SKM-1 (cell line): ENCODE data around the gene TMEM231.
"Not testable (repeated sequence)": the region's sequence is repeated elsewhere in the genome, so short reads cannot be mapped to it uniquely, and the experiment has no call there.

Experiments
- DNase-seq: peaks from one replicate; lab custom pipeline; 2025; ENCODE audit not compliant: unreplicated experiment; lab: John Stamatoyannopoulos, UW

Gene TMEM231, protein sequence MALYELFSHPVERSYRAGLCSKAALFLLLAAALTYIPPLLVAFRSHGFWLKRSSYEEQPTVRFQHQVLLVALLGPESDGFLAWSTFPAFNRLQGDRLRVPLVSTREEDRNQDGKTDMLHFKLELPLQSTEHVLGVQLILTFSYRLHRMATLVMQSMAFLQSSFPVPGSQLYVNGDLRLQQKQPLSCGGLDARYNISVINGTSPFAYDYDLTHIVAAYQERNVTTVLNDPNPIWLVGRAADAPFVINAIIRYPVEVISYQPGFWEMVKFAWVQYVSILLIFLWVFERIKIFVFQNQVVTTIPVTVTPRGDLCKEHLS

DNA sequence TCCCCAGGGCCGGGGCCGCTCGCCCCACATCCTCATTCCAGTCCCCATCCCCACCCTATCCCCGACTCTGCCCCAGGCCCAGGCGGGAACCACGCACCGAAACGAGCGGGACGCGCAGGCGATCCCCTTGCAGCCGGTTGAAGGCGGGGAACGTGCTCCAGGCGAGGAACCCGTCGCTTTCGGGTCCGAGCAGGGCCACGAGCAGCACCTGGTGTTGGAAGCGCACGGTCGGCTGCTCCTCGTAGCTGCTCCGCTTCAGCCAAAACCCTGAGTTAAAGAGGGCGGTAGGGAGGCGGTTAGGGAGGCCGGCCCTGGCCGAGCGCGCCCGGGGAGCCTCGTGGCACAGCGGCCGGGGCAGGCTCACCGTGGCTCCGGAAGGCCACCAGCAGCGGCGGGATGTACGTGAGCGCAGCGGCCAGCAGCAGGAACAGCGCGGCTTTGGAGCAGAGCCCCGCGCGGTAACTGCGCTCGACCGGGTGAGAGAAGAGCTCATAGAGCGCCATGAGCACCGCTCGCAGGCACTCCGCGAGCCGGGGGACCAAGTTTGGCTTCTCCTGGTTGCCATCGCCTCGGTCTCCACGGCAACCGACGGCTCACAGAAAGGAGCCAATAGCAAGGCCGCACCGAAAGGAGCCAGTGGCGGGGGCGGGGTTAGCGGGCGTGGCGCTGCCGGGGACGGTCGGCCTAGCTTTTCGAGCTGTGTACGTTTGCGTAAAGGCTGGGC, at the start of gene TMEM231:
Gene TMEM231, minus strand, starts transcription at position 546 of the 724 bp plus-strand sequence. Its CDS starts 43 bp downstream, at position 503.
- DNase-seq, result peak; percentile 65

DNA sequence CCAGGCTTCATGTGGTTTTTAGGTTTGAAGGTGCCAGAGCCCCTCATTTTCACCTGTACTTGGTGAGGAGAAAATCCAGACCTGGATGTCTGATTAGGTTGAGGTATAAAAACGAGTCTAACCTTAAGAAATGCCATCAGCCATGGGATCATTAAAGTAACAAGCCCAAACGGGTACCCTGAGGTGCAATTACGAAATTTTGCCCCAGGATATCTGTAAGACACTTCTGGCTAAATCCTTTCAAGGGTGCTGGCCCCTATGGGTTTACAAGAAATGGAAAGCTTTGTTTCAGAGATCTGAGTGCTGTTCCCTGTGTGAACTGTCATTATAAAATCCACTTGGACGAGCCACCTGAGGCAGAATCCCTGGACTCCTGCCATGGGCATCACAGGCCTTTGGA, 47.2 kb upstream of the TMEM231 start:
- no peak for DNase-seq

DNA sequence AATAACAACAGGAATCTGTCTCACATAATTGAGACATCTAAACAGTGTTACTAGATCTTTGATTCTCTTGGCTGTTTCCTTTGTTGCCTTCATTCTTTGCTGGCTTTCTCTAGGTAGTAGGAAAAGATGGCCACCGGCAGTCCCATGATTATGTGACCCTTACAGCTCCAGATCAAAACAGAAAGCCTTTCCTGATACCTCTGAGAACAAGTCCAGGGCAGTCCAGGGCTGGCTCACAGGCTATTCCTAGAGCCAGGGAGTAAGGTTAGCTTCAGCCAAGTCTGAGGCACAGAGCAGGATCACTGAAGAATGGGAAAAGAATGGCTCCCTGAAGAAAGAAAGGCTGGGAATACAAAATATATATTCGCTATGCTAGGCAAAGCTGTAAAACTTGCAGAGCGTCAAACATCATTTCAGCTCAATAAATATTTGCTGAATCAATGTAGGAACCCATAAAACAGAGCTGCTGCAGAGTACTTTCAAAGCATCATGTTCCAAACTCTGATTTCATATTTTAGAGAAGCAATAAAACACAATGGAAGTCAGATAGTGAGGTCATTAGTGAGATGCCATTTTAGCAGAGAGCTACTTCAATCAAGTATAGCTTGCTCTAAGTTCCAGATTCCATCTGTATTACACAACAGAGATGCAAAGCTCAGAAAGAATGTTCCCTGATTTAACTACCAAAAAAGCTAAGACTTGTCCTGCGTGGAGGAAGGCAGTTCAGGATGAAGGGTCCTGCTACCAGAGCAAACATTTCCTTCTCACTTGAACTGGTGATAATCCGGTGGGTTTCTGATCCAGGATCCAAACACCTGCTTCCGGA, 43.6 kb upstream of the TMEM231 start:
- DNase-seq, result no peak

DNA sequence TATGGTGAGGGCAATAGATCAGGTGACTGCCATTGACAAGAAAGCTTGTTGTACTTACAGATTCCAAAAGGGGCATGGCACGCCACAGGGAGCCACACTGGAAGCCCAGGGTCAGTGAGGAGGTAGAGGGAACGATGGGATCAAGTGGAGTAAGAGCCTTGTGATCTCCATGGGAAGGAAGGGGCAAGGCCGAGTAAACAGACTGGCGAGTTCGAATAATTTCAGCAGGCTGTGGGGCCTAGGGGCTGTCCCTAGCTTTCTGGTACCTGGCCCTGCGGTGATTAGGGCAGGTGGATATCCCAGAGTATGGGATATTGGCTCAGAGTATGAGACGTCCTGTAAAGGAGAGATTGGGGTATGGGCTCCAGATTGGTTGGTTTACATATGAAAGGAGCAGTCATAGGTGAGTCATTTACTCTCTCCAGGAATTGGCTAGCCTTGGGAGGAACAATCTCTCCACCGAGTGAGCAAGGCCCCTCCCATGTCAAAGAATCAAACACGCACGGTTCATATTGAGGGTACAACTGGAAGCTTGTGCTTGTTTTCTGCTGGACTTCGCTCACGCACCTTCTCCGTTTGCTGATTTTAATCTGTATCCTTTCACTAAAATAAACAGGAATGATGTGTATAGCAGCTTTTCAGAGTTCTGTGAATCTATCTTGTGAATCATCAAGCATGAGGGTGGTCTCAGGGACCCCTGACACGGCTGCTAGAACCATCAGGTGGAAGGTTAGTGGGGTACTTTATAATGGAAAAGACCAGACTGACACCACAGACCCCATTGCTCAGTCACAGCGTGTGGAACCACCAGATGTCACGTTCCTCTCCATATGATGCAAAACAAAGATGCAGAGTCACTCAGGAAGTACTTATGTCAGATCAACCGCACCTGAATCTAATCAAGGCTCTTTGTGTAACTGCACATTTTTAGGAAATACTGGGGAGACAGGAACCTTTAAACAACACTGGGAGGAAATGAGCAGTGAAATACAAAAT, 38.1 kb upstream of the TMEM231 start:
- no peak for DNase-seq

DNA sequence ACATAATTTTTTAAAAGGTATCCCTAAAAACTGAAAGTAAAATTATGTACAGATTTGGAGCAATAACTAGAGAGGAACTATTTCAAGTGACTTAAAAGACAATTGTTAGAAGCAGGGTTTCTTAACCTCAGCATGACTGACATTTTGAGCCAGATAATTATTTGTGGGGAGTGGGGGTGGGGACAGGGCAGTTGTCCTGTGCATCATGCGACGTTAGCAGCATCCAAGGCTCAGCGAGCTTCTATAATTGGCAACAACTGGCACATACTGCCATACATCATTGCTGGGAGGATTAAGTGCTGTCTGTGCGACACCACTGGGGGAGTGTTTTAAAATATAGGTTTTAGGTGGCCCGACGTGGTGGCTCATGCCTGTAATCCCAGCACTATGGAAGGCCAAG, 37.3 kb upstream of the TMEM231 start:
- DNase-seq, result no peak

DNA sequence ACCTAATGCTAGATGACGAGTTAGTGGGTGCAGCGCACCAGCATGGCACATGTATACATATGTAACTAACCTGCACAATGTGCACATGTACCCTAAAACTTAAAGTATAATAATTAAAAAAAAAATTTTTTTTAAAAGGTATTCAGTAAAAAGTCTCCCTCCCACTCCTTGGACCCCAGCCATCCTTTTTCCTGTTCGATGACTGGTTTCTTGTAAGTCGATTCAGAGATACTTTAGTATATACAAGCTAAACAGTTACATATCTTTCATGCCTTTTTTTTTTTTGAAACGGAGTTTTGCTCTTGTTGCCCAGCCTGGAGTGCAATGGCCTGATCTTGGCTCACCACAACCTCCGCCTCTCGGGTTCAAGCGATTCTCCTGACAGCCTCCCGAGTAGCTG, 35.9 kb upstream of the TMEM231 start:
- not testable (repeated sequence) for DNase-seq

DNA sequence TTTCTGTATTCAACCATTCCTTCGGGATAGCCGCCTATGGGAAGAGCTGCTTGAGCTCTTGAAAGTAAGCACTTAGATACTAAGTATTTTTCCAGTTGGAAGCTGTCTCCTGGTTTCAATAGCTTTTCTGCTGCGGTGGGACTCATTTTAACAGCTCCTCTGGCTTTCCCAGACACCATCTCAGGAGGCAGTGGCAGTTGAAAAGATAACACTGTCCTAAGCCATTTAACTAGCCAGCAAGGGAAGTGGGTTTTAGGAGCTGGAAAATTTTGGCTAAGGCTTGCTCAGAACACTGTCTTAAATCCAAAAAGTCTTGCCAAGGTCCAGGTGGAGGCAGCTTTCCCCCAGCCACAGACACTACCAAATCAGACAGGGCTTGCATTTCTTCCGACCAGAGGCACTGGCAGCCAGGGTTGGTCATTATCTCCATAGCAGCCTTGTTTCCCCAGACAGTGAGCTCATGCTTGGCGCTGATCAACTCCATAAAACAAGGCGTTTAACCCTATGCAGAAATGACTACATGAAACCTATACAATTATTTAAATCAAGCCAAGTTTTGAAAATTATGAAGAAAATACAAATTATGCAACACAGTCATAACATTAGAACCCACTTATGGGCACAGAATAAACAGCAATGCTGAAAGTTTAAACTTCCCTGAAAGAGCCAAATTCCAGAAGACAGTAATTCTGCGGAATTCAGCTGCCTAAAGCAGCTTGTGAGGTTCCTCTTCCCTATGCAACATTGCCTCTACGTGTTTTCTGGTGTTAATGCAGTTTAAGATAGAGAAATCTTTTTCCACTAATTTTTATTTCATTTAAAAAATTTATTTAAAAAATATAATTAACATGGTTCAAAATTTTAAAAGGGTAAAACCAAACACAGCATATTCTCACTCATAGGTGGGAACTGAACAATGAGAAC, 35.1 kb upstream of the TMEM231 start:
- no peak for DNase-seq

DNA sequence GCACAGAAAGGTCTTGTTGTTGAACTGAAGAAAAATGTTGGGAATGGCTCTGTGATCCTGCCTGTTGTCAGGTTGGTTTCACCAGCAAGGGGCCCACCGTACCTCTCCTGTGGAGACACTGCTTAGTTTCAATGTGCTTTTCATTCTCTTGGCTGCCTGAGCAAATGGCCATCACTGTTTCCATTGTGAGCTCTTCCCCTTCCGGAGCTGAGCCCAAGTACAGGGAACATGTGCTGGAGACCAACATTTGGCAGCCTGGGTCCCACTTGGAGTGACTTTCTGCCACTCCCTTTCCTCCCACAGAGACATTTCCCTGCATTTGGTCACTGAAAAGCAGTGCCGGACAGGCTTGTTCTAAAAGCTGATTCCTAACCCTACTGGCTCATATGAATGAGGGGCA, 33.3 kb upstream of the TMEM231 start:
- DNase-seq, result no peak

DNA sequence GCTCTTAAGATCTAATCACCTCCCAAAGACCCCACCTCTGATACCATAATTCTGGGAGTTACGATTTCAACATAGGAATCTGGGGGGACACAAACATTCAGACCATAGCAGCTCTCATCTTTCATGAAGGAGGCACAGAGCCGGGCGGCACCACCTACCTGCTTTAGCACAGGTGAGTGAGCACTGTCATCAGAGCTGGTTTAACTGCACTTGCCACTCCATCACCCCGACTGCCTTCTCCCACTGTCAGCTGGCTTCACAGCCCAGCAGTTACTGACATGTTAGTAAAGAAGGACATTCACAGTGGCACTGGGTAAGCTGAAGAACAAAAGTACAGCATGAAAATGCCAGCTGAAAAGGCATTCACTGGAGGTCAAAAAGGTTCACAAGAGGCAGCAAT, 32.7 kb upstream of the TMEM231 start:
- no peak for DNase-seq

DNA sequence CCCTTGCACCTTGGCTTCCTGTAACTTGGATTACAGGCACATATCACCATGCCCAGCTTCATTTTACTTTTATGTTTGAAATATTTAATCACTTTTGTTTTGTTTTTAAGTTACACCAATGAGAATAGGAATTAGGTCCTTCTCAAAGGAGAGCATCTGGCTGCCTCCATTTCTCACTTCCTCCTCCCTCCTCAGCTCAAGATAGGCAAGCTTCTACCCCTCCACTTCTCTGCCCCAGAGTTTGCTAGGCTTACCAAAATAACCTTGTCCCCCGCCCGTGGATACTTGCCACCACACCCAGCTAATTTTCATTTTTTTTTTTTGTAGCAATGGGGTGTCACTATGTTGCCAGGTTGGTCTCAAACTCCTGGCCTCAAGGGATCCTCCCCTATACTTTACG, 28.1 kb upstream of the TMEM231 start:
- DNase-seq, result no peak

DNA sequence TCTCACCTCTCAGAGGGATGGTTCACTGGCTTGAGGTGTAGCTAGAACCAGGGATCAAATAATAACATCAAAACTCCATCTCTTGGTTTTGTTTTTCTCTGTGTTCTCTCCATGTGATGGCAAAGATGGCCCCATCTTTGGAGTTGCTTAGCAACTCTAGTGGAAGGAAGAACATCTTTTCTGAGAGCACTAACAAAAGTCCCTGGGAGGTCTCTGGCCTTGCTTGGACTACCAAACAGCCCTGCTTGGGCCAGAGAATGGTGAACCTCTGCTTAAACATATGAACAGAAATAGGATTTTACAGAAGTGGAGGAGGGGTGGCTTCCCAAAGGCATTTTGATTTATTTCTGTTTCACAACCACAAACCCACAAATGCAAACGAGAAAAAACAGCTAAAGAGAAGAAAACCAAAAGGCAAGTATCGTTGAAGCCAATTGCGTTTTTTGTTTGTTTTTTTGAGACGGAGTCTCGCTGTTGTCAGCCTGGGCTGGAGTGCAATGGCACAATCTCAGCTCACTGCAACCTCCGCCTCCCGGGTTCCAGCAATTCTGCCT, 23.3 kb upstream of the TMEM231 start:
- DNase-seq, result no peak

DNA sequence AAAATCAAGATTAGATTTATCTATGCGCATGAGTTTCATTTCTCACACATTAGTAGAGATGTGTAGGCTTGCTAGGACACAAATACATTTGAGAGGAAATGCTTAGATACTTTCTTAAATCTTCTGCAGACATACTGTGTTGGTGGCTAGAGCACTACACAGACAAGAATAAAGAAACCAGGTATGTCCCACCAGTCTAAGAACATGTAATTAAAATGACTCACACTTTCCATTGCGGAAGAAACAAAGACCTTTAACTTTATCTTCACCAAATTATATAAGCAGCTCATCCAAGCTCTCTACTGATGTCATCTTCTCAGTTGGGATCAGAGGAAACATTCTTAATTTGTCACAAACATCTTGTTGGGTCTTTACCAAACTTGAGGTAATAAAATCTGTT, 22.7 kb upstream of the TMEM231 start:
- DNase-seq, result no peak

DNA sequence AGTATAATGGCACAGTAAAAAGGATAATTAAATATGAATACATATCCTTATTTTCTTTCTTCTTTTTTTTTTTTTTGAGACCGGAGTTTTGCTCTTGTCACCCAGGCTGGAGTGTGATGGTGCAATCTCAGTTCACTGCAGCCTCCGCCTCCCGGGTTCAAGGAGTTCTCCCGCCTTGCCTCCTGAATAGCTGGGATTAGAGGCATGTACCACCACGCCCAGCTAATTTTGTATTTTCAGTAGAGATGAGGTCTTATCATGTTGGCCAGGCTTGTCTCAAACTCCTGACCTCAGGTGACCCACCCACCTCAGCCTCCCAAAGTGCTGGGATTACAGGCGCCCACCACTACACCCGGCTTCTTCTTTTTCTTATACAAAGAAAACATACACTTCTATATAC, 22.2 kb upstream of the TMEM231 start:
- no peak for DNase-seq

DNA sequence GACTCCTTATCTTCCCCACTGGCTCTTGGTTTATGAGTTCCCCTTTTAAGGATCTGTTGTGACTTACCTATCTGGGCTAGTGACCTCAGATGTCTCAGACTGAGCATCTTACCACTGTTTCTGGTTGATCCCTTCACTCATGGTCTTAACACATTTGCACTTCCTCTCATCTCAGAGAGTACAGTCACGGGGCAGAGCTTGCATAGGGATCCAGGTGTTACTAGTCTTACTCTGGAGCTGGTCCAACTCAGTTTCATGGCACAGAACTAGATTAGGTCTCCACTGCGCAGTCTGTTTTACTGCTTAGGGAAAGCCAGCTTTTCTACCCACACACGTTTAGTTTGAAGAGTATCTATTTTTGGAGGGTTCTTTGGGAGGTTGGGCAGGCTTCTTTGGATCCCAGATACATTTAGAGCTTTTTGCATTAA, 20.3 kb upstream of the TMEM231 start:
- no peak for DNase-seq

DNA sequence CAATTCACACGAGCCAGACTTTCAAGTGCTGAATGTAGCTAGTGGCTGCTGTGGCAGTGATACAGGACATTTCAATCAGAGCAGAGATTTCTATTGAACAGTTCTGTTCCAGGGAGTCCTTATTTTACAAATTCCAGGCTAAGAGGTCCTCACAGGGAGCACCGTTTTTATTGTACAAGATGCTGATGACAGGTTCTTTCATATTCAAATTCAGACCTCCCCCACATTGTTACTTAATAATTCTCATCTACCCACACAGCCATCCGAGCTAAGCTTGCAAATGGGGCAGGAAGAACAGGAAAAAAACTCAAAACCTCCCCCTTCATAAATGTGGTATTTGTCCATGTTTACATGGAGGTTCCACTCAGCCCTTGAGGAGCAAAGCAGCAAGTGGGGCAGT, 19.9 kb upstream of the TMEM231 start:
- DNase-seq, result no peak

DNA sequence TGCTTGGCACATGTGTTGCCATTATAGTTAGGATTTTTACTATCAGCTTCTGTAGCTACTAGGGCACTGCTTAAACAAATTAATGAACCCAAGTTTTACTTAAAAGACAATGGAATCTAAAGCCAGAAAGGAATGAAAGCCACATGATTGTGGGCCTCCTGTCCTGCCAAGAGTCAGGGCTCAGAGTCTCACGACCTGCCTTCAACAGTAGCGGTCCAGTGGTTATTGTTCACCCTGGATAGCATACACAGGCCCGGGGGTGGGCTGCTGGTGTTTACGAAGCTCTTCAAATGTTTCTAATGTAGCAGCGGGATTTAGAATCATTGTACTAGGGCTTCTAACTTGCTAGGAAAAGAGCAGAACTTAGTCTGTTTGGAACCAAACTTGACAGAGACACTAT, 17.9 kb upstream of the TMEM231 start:
- no peak for DNase-seq

DNA sequence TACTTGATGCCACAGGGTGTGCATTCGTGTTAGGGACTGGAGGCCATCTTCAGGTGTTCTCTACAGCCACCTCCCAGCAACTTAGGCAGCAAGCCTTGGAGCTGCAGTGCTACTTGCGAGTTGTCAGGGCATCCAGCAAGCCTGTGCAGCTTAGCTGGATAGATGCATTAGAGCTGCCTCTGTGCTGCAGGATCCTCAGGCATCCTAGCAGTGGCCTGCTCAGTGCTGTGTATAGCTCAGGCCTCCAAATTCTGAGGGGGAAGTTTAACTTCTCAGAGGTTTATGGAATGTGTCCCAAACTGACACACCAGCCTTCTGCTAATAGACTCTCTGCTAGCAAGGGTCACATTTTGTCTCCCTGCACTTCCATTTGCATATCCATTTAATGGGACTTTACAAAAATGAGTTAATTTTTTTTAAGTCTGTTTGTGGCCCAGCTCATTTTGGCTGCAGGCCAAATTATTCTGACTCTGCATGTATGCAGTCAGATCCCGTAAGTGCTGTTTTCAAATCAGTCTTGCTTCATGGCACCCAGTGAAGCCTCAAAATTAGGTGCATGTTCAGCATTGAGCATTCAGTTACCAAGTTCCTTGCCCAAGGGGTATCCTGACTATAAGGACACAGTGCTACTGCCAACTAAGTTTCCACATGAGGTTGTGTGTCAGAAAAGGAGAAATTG, 17.0 kb upstream of the TMEM231 start:
- DNase-seq, result no peak

DNA sequence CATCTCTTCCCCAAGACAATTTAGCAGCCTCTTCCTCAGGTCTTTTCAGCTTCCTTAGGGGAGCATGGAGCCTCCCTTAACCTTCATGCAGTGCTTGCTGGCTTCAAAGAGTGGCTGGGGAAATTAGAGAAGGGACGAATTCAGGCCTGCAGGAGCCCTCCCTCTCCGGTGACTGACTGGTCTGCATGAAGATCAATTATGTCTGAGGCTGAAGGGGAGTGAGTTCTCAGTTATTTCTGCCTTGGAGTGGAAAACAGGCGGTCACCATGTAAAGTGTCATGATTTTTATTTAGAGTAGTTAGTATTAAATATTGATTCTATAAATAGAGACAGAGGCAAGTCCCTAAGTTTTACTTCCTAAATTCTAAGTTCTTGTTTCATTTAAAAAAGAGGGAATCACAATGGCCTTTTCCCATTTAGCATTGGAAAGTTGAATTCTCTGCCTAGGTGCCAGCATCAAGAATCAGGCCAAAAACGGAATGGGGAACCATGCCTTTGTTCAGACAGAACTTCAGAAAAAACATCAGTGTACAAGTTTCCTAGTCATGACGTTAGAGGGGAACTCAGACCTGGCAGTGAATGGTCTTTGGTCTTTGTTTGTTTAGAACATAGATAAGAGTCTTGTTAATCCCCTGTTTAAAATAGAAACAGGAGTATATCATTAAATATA, 14.5 kb upstream of the TMEM231 start:
- DNase-seq, result no peak
